Stimulated activated CD8-positive, alpha-beta memory T cell treated with anti-CD3 and anti-CD28 coated beads, Interleukin-2, amount 100 ng/mL, for 48 hours (primary cell): Measurements from ENCODE around the gene CGB3.
"Not testable (repeated sequence)": the region's sequence is repeated elsewhere in the genome, so short reads cannot be mapped to it uniquely, and the experiment has no call there.

Experiments used
- DNase-seq, 2 donors: peaks; one replicate each; pipeline ENCODE4 v3.0.0-alpha.2; 2020; ENCODE audit warnings: low read depth in 2 of 2

CGB3 gene

GRCh38 chr19:49024233-49024632 is at the start of gene CGB3:
Gene CGB3 (minus strand): TSS chr19:49024333. CDS start chr19:49023971, 362 bp downstream.
- DNase-seq, result not testable (repeated sequence)

GRCh38 chr19:49071860-49072547 is 47.9 kb upstream of the CGB3 start:
- DNase-seq, result no peak

- DNase-seq, result no peak
These were observed 46.3 kb upstream of the CGB3 start for GRCh38 chr19:49070416-49070815.

- DNase-seq, result no peak
These were observed 44.9 kb upstream of the CGB3 start for GRCh38 chr19:49069026-49069425.

GRCh38 chr19:49067554-49067953 is 43.4 kb upstream of the CGB3 start:
- no peak for DNase-seq

GRCh38 chr19:49065905-49066512 is 41.9 kb upstream of the CGB3 start:
- DNase-seq, result no peak

- no peak for DNase-seq
These were observed 40.9 kb upstream of the CGB3 start, which contains the start of gene NTF4 for GRCh38 chr19:49064768-49065611. Gene NTF4 (minus strand): TSS chr19:49064818. CDS start chr19:49061997, 2,821 bp downstream.

- no peak for DNase-seq
These were observed 40.0 kb upstream of the CGB3 start for GRCh38 chr19:49064029-49064629.

GRCh38 chr19:49061445-49061844 is 37.3 kb upstream of the CGB3 start:
- DNase-seq, result no peak

- DNase-seq, result no peak
These were observed 36.9 kb upstream of the CGB3 start for GRCh38 chr19:49061000-49061399.

GRCh38 chr19:49059053-49059452 is 34.9 kb upstream of the CGB3 start:
- no peak for DNase-seq

GRCh38 chr19:49058562-49058961 is 34.4 kb upstream of the CGB3 start:
- peak in 1 of 2 donors; percentile 15 for DNase-seq

- peak in 1 of 2 donors; percentile 39 for DNase-seq
These were observed 33.6 kb upstream of the CGB3 start, which contains the start of gene CGB7 for GRCh38 chr19:49057636-49058234. Gene CGB7 (minus strand): TSS chr19:49057749. CDS start chr19:49055375, 2,374 bp downstream.

GRCh38 chr19:49056902-49057596 is 32.9 kb upstream of the CGB3 start:
- not testable (repeated sequence) for DNase-seq

GRCh38 chr19:49056101-49056901 is 32.2 kb upstream of the CGB3 start:
- peak; percentile 40 to 46 for DNase-seq

GRCh38 chr19:49050376-49051033 is 26.4 kb upstream of the CGB3 start:
- not testable (repeated sequence) for DNase-seq

GRCh38 chr19:49049834-49050233 is 25.7 kb upstream of the CGB3 start:
- DNase-seq, result not testable (repeated sequence)

GRCh38 chr19:49049011-49049410 is 24.9 kb upstream of the CGB3 start, which contains the start of gene CGB8:
Gene CGB8 (minus strand): TSS chr19:49049111. CDS start chr19:49048739, 372 bp downstream.
- not testable (repeated sequence) for DNase-seq

- DNase-seq, result not testable (repeated sequence)
These were observed 19.4 kb upstream of the CGB3 start, which contains the start of gene CGB5 for GRCh38 chr19:49043548-49043947. Gene CGB5 (plus strand): TSS chr19:49043848. CDS start chr19:49044210, 362 bp downstream.
